ENCODE measurements around the gene SMARCA5.

Gene SMARCA5

GRCh38 chr4:143511906-143512305 lies 1.6 kb upstream of the SMARCA5 start:
- H3K36me3 ChIP-seq, result peaks cover 14% of the 10 kb centered on the region
- H3K4me3 ChIP-seq (ENCODE audit: low read depth, low read length), result no peak overlapping the region
- TF ChIP-seq, protein P1, sequence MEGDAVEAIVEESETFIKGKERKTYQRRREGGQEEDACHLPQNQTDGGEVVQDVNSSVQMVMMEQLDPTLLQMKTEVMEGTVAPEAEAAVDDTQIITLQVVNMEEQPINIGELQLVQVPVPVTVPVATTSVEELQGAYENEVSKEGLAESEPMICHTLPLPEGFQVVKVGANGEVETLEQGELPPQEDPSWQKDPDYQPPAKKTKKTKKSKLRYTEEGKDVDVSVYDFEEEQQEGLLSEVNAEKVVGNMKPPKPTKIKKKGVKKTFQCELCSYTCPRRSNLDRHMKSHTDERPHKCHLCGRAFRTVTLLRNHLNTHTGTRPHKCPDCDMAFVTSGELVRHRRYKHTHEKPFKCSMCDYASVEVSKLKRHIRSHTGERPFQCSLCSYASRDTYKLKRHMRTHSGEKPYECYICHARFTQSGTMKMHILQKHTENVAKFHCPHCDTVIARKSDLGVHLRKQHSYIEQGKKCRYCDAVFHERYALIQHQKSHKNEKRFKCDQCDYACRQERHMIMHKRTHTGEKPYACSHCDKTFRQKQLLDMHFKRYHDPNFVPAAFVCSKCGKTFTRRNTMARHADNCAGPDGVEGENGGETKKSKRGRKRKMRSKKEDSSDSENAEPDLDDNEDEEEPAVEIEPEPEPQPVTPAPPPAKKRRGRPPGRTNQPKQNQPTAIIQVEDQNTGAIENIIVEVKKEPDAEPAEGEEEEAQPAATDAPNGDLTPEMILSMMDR (IDR thresholded peaks at IDR 0.05; ENCODE audit: low read depth, low read length), result no peak
- no peaks in the 10 kb centered on the region for H3K27me3 ChIP-seq (ENCODE audit: insufficient read depth, low read depth, severe bottlenecking)
- H3K27ac ChIP-seq, result no peak overlapping the region
- H3K9me3 ChIP-seq (ENCODE audit: severe bottlenecking), result no peaks in the 10 kb centered on the region
- no peak for DNase-seq

- no peaks in the 10 kb centered on the region for H3K27me3 ChIP-seq (ENCODE audit: insufficient read depth, low read depth, severe bottlenecking)
- H3K9me3 ChIP-seq (ENCODE audit: severe bottlenecking), result no peaks in the 10 kb centered on the region
- H3K4me3 ChIP-seq (ENCODE audit: low read depth, low read length), result peak overlapping the region; percentile 76
- H3K36me3 ChIP-seq, result peaks cover 25% of the 10 kb centered on the region
- H3K27ac ChIP-seq, result peak overlapping the region; percentile 93
- TF ChIP-seq, protein P1 (IDR thresholded peaks at IDR 0.05; ENCODE audit: low read depth, low read length), result no peak
- no peak for DNase-seq
These were observed 556 bp upstream of the SMARCA5 start for GRCh38 chr4:143512978-143513313.

DNA sequence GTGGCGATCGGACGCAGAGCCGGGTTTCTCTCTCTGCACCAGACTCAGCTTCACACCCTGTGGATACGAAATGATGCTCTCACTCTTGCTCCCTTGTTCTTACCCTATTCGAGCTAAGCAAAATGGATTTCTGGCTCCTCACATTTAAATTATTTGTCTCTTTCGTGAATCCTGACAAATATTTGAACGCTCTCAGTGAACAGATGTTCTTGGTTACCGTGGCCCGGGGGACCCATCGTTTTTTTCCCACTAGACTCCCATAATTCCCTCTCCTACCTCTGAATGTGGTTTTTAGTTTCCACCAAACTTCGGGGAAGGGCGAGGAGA lies 630 bp downstream of the SMARCA5 start:
- H3K27me3 ChIP-seq (ENCODE audit: insufficient read depth, low read depth, severe bottlenecking), result no peaks in the 10 kb centered on the region
- H3K9me3 ChIP-seq (ENCODE audit: severe bottlenecking), result no peaks in the 10 kb centered on the region
- H3K36me3 ChIP-seq, result peaks cover 35% of the 10 kb centered on the region
- H3K4me3 ChIP-seq (ENCODE audit: low read depth, low read length), result peak overlapping the region; percentile 76
- peak overlapping the region; percentile 93 for H3K27ac ChIP-seq
- DNase-seq, result no peak
- TF ChIP-seq, protein P1 (IDR thresholded peaks at IDR 0.05; ENCODE audit: low read depth, low read length), result no peak

DNA sequence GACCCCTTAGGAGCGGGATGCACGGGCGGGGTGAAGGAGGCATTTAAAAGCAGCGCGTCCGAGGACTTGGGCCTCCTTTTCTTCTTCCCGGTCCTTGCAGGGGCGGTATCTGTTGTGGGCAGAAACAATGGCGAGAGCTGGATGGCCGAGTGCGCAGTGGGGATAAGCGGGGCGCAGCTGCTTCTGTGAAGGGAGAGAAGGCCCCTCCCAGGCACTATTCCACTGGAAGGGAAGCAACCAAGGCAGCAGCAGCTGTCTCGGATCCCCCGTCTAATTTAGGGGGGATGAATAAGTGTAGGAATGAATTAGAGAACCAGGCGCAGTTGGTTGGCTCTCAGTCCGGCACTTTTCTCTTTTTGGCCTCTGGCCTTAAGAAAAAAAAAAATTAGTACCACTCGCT lies 995 bp downstream of the SMARCA5 start:
- H3K27me3 ChIP-seq (ENCODE audit: insufficient read depth, low read depth, severe bottlenecking), result no peaks in the 10 kb centered on the region
- TF ChIP-seq, protein P1 (IDR thresholded peaks at IDR 0.05; ENCODE audit: low read depth, low read length), result no peak
- peaks cover 39% of the 10 kb centered on the region for H3K36me3 ChIP-seq
- no peaks in the 10 kb centered on the region for H3K9me3 ChIP-seq (ENCODE audit: severe bottlenecking)
- H3K4me3 ChIP-seq (ENCODE audit: low read depth, low read length), result peak overlapping the region; percentile 76
- H3K27ac ChIP-seq, result peak overlapping the region; percentile 93
- DNase-seq, result peak; percentile 80

DNA sequence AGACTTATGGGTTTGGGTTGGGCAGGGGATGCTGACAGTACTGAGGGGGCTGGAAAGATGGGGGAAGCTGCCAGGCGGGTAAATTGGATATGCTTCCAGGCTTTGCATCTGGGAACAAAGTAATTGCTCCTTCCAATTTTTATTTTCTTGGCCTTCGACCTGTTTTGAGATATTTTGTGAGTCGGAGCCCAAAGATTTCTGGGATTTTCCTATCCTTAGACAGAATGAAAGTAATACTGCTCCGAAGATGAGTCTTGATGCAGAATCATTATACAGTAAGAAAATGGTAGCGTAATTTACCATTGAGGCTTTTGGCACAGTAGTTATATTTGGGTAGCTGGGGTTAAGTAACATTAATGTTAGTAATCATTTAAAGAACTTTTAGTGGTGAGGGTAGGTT lies 1.4 kb downstream of the SMARCA5 start:
- Histone ChIP-seq H3K27ac (peak overlapping the region; percentile 6), H3K36me3 (peaks cover 43% of the 10 kb centered on the region), H3K4me3 (ENCODE audit: low read depth, low read length) (peak overlapping the region; percentile 76), H3K27me3 (ENCODE audit: insufficient read depth, low read depth, severe bottlenecking) (no peaks in the 10 kb centered on the region), H3K9me3 (ENCODE audit: severe bottlenecking) (no peaks in the 10 kb centered on the region)
- DNase-seq, result no peak
- TF ChIP-seq, protein P1 (IDR thresholded peaks at IDR 0.05; ENCODE audit: low read depth, low read length), result no peak

GRCh38 chr4:143515905-143516304 lies 2.4 kb downstream of the SMARCA5 start:
- TF ChIP-seq, protein P1 (IDR thresholded peaks at IDR 0.05; ENCODE audit: low read depth, low read length), result no peak
- no peak overlapping the region for H3K4me3 ChIP-seq (ENCODE audit: low read depth, low read length)
- H3K36me3 ChIP-seq, result peaks cover 53% of the 10 kb centered on the region
- H3K27ac ChIP-seq, result no peak overlapping the region
- no peaks in the 10 kb centered on the region for H3K9me3 ChIP-seq (ENCODE audit: severe bottlenecking)
- DNase-seq, result no peak
- no peaks in the 10 kb centered on the region for H3K27me3 ChIP-seq (ENCODE audit: insufficient read depth, low read depth, severe bottlenecking)

All from WERI-Rb-1 (cell line).